ENCODE results near the gene MPHOSPH6.

MPHOSPH6 gene

DNA sequence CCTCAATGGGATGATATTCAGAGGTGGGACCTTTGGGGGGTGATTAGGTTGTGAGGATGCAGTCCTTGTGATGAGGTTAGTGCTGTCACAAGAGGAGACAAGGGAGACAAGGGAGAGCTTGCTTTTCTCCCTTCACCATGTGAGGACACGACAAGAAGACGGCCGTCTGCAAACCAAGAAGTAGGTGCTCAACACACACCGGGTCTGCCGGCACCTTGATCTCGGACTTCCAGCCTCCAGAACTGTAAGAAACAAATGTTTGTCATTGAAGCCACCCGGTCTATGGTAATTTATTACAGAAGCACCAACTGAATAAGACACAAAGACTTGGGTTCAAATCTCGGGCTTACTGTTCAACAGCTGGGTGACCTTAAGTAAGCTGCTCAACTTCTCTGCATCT lies 64.9 kb downstream of the MPHOSPH6 start:
- Histone ChIP-seq H3K79me2 (ENCODE audit: control insufficient read depth, low read length) (no peaks in the 10 kb centered on the region), H4K20me1 (ENCODE audit: control insufficient read depth, insufficient read depth, low read depth, low read length) (no peaks in the 10 kb centered on the region), H3K4me1 (ENCODE audit: control insufficient read depth, low read length) (no peaks in the 10 kb centered on the region), H3K4me2 (ENCODE audit: low read length) (no peak overlapping the region), H3K36me3 (ENCODE audit: control insufficient read depth, low read length) (no peaks in the 10 kb centered on the region), H3K4me3 (ENCODE audit: low read length) (no peak overlapping the region), H3F3A (ENCODE audit: control insufficient read depth, insufficient read depth) (no peaks in the 10 kb centered on the region), H3K27ac (ENCODE audit: low read depth, low read length) (no peak overlapping the region), H3K9me2 (replicated peaks; ENCODE audit: control insufficient read depth, low read length) (no peaks in the 10 kb centered on the region), H3K9me3 (ENCODE audit: control insufficient read depth, insufficient read depth, low read length) (no peaks in the 10 kb centered on the region), H3K27me3 (ENCODE audit: control insufficient read depth, low read length) (peaks cover 21% of the 10 kb centered on the region)
- TF ChIP-seq, protein P1, sequence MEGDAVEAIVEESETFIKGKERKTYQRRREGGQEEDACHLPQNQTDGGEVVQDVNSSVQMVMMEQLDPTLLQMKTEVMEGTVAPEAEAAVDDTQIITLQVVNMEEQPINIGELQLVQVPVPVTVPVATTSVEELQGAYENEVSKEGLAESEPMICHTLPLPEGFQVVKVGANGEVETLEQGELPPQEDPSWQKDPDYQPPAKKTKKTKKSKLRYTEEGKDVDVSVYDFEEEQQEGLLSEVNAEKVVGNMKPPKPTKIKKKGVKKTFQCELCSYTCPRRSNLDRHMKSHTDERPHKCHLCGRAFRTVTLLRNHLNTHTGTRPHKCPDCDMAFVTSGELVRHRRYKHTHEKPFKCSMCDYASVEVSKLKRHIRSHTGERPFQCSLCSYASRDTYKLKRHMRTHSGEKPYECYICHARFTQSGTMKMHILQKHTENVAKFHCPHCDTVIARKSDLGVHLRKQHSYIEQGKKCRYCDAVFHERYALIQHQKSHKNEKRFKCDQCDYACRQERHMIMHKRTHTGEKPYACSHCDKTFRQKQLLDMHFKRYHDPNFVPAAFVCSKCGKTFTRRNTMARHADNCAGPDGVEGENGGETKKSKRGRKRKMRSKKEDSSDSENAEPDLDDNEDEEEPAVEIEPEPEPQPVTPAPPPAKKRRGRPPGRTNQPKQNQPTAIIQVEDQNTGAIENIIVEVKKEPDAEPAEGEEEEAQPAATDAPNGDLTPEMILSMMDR (IDR thresholded peaks at IDR 0.05; ENCODE audit: low read depth, low read length, poor library complexity, severe bottlenecking) = no peak
- TF ChIP-seq EZH2phosphoT487 (IDR thresholded peaks at IDR 0.05; ENCODE audit: borderline replicate concordance, low read length) = no peak
